Effector memory CD4-positive, alpha-beta T cell (primary cell): ENCODE data around the gene NEK8.
"Not testable (repeated sequence)": the region's sequence is repeated elsewhere in the genome, so short reads cannot be mapped to it uniquely, and the experiment has no call there.

ENCODE experiments used
- DNase-seq, 3 donors: peaks; one replicate each; pipeline ENCODE4 v3.0.0-alpha.2; 2020
- H3K27ac ChIP-seq: 2 replicates; pipeline ENCODE4 v1.7.0; 2013; ENCODE audit warnings: mild to moderate bottlenecking, low read length, moderate library complexity; ENCODE audit not compliant: insufficient read depth, poor library complexity, severe bottlenecking
- H3K27me3 ChIP-seq: replicated peaks from 2 replicates; pipeline ENCODE4 v1.7.0; 2013; ENCODE audit warnings: mild to moderate bottlenecking, low read length; ENCODE audit not compliant: insufficient read depth, control insufficient read depth, poor library complexity, severe bottlenecking
- H3K36me3 ChIP-seq: 2 replicates; pipeline ENCODE4 v1.7.0; 2013; ENCODE audit warnings: mild to moderate bottlenecking, low read length, moderate library complexity; ENCODE audit not compliant: control insufficient read depth, insufficient read depth
- H3K4me1 ChIP-seq: 2 replicates; pipeline ENCODE4 v1.7.0; 2013; ENCODE audit warnings: low read length, mild to moderate bottlenecking; ENCODE audit not compliant: control insufficient read depth, insufficient read depth, poor library complexity, severe bottlenecking
- H3K4me3 ChIP-seq: 2 replicates; pipeline ENCODE4 v1.7.0; 2013; ENCODE audit warnings: low read length, low read depth, mild to moderate bottlenecking; ENCODE audit not compliant: insufficient read depth, poor library complexity, severe bottlenecking
- H3K9me3 ChIP-seq: 2 replicates; pipeline ENCODE4 v1.7.0; 2013; ENCODE audit warnings: mild to moderate bottlenecking, low read length, moderate library complexity; ENCODE audit not compliant: control insufficient read depth

NEK8 gene

GRCh38 chr17:28774206-28774605, 45.6 kb downstream of the NEK8 start:
- H3K36me3 ChIP-seq = no peaks in the 10 kb centered on the region
- peaks cover 4% of the 10 kb centered on the region for H3K4me1 ChIP-seq
- no peaks in the 10 kb centered on the region for H3K27me3 ChIP-seq
- DNase-seq = no peak
- no peak overlapping the region for H3K27ac ChIP-seq
- H3K9me3 ChIP-seq = no peaks in the 10 kb centered on the region
- no peak overlapping the region for H3K4me3 ChIP-seq

- no peak overlapping the region for H3K27ac ChIP-seq
- no peak overlapping the region for H3K4me3 ChIP-seq
- no peaks in the 10 kb centered on the region for H3K36me3 ChIP-seq
- no peaks in the 10 kb centered on the region for H3K27me3 ChIP-seq
- no peak for DNase-seq
- no peaks in the 10 kb centered on the region for H3K9me3 ChIP-seq
- peaks cover 4% of the 10 kb centered on the region for H3K4me1 ChIP-seq
Measured at GRCh38 chr17:28777178-28777577, 48.6 kb downstream of the NEK8 start.

GRCh38 chr17:28779601-28780000, 51.0 kb downstream of the NEK8 start:
- not testable (repeated sequence) for H3K36me3 ChIP-seq, DNase-seq, H3K4me1 ChIP-seq, H3K4me3 ChIP-seq, H3K27me3 ChIP-seq, H3K27ac ChIP-seq, H3K9me3 ChIP-seq

- Histone ChIP-seq H3K27ac (no peak overlapping the region), H3K4me3 (no peak overlapping the region), H3K27me3 (no peaks in the 10 kb centered on the region), H3K9me3 (no peaks in the 10 kb centered on the region), H3K36me3 (no peaks in the 10 kb centered on the region), H3K4me1 (no peaks in the 10 kb centered on the region)
- DNase-seq = no peak
Measured at GRCh38 chr17:28783161-28783560, 54.6 kb downstream of the NEK8 start.

GRCh38 chr17:28788100-28788499, 59.5 kb downstream of the NEK8 start:
- Histone ChIP-seq H3K4me3 (no peak overlapping the region), H3K4me1 (no peaks in the 10 kb centered on the region), H3K9me3 (no peaks in the 10 kb centered on the region), H3K27me3 (no peaks in the 10 kb centered on the region), H3K36me3 (no peaks in the 10 kb centered on the region), H3K27ac (no peak overlapping the region)
- no peak for DNase-seq
